Glomerular endothelial cell (primary cell): ENCODE results near the gene AFF3. TPM values are rescaled to one million over a fixed set of nuclear protein-coding genes. Genes with fewer than 3 reads are reported as not detected.

ENCODE experiments used
- DNase-seq: peaks from one replicate; pipeline ENCODE4 v3.0.0-alpha.2; 2011; ENCODE audit warnings: low read depth, low spot score; ENCODE audit errors: extremely low read depth
- total RNA-seq: library from RNA; depleted of rRNA; stranded (reverse); fragments of >200 nt; gene quantifications from 2 replicates; pipeline ENCODE4 v1.2.3, GENCODE V29; 2015

AFF3 gene
- total RNA-seq, 1 donor from 2014 or later = 4.6 TPM

GRCh38 chr2:100151310-100151709, 8.9 kb upstream of the AFF3 start:
- DNase-seq = no peak

- DNase-seq = no peak
Measured at GRCh38 chr2:100148883-100149282, 6.5 kb upstream of the AFF3 start.

GRCh38 chr2:100146657-100146960, 4.2 kb upstream of the AFF3 start:
- DNase-seq = no peak

GRCh38 chr2:100145893-100146656, 3.7 kb upstream of the AFF3 start:
- DNase-seq = no peak

- DNase-seq = no peak
Measured at GRCh38 chr2:100143286-100143685, 896 bp upstream of the AFF3 start.

GRCh38 chr2:100141906-100142305, 484 bp downstream of the AFF3 start:
- no peak for DNase-seq

- no peak for DNase-seq
Measured at GRCh38 chr2:100140582-100140981, 1.8 kb downstream of the AFF3 start.

GRCh38 chr2:100137866-100138570, 4.4 kb downstream of the AFF3 start:
- DNase-seq = no peak

GRCh38 chr2:100137318-100137717, 5.1 kb downstream of the AFF3 start:
- no peak for DNase-seq

- no peak for DNase-seq
Measured at GRCh38 chr2:100136310-100136709, 6.1 kb downstream of the AFF3 start.

- DNase-seq = no peak
Measured at GRCh38 chr2:100135415-100135814, 7.0 kb downstream of the AFF3 start.

- no peak for DNase-seq
Measured at GRCh38 chr2:100130595-100131391, 11.6 kb downstream of the AFF3 start.

GRCh38 chr2:100126897-100127401, 15.4 kb downstream of the AFF3 start:
- DNase-seq = no peak

GRCh38 chr2:100126201-100126600, 16.2 kb downstream of the AFF3 start:
- DNase-seq = no peak

- no peak for DNase-seq
Measured at GRCh38 chr2:100125626-100126025, 16.8 kb downstream of the AFF3 start.

- no peak for DNase-seq
Measured at GRCh38 chr2:100124761-100125160, 17.6 kb downstream of the AFF3 start.

GRCh38 chr2:100121124-100121718, 21.2 kb downstream of the AFF3 start:
- DNase-seq = no peak

GRCh38 chr2:100119235-100119634, 23.2 kb downstream of the AFF3 start:
- DNase-seq = no peak

GRCh38 chr2:100113990-100114433, 28.4 kb downstream of the AFF3 start:
- DNase-seq = no peak

- no peak for DNase-seq
Measured at GRCh38 chr2:100110614-100111000, 31.8 kb downstream of the AFF3 start.

- DNase-seq = no peak
Measured at GRCh38 chr2:100109986-100110613, 32.3 kb downstream of the AFF3 start.
